Duodenal mucosa (tissue), 2 donors: Measurements from ENCODE around the gene CDKN1C.

ENCODE experiments used
- H3K27ac ChIP-seq: one replicate; pipeline ENCODE4 v1.7.0; 2013; ENCODE audit warnings: low read depth, low read length
- H3K27me3 ChIP-seq, 2 donors: one replicate each; pipeline ENCODE4 v1.7.0; 2013; ENCODE audit warnings: low read length in 2 of 2, control low read depth in 1 of 2; ENCODE audit not compliant: insufficient read depth in 2 of 2, control insufficient read depth in 1 of 2
- H3K36me3 ChIP-seq, 2 donors: one replicate each; pipeline ENCODE4 v1.7.0; 2013; ENCODE audit warnings: low read length in 2 of 2, control low read depth in 1 of 2; ENCODE audit not compliant: insufficient read depth in 2 of 2, control insufficient read depth in 1 of 2
- H3K4me1 ChIP-seq, 2 donors: one replicate each; pipeline ENCODE4 v1.7.0; 2013; ENCODE audit warnings: low read length in 2 of 2, control low read depth in 1 of 2; ENCODE audit not compliant: insufficient read depth in 2 of 2, control insufficient read depth in 1 of 2
- H3K4me3 ChIP-seq, 2 donors: one replicate each; pipeline ENCODE4 v1.7.0; 2013; ENCODE audit warnings: low read length in 2 of 2, low read depth in 1 of 2
- H3K9ac ChIP-seq, 2 donors: one replicate each; pipeline ENCODE4 v1.7.0; 2013; ENCODE audit warnings: low read length in 2 of 2, low read depth in 1 of 2
- H3K9me3 ChIP-seq, 2 donors: one replicate each; pipeline ENCODE4 v1.7.0; 2013; ENCODE audit warnings: low read length in 2 of 2, control low read depth in 1 of 2; ENCODE audit not compliant: control insufficient read depth in 1 of 2

The CDKN1C gene

GRCh38 chr11:2882396-2883110, 3.0 kb downstream of the CDKN1C start:
- Histone ChIP-seq H3K4me3 (peak overlapping the region in 1 of 2 donors; percentile 44), H3K36me3 (no peaks in the 10 kb centered on the region), H3K4me1 (peaks cover 0 to 10% of the 10 kb centered on the region in 2 donors), H3K27me3 (peaks cover 4 to 9% of the 10 kb centered on the region in 2 donors), H3K9me3 (no peaks in the 10 kb centered on the region), H3K27ac (no peak overlapping the region), H3K9ac (no peak overlapping the region)

GRCh38 chr11:2881981-2882375, 3.6 kb downstream of the CDKN1C start:
- Histone ChIP-seq H3K9me3 (no peaks in the 10 kb centered on the region), H3K27ac (no peak overlapping the region), H3K36me3 (no peaks in the 10 kb centered on the region), H3K9ac (no peak overlapping the region), H3K4me3 (no peak overlapping the region), H3K27me3 (peaks cover 4 to 9% of the 10 kb centered on the region in 2 donors), H3K4me1 (peaks cover 0 to 10% of the 10 kb centered on the region in 2 donors)

DNA sequence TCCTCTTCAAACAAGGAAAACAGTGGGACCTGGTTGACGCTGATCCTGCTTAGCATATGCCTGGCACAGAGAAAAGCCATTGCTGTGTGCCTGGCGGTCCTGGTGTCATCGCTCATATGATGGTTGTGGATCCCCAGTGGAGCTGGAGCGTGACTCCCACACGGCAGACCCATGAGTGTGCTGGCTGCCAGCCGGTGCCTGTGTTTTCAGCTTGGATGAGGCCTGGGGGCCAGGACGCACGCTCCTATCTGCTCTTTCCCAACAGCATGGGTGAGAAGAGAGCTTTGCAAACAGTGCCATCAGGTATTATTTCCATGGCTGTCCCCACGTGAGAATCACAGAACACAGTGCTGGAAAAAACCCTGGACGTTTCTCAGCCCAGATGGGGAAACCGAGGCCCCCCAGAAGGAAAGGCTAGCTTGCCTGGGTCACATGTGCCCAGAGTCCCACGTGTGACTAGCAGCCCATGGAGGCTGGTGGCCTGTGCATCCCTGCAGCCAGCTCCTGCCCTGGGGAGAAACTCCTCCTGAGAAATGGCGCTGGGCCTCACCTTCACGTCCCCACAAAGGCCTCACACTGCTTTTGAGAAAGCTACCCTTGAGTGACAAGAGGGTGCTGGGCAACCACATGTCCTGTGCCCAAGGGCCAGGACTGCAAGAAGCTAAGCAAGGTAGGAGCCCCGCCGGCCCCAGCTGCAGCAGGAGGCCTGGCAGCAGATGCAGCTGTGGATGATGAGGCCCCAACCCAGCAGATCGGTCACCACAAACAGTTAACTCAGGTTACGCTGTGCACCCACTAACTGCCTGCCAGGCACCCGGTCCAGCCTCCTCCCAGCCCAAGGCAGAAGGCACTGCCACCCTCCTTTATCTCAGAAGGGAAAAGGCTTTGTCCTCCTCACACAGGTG, 4.2 kb downstream of the CDKN1C start:
- peaks cover 0 to 8% of the 10 kb centered on the region in 2 donors for H3K4me1 ChIP-seq
- no peak overlapping the region for H3K9ac ChIP-seq

GRCh38 chr11:2880646-2881045, 4.9 kb downstream of the CDKN1C start:
- Histone ChIP-seq H3K27me3 (peaks cover 4 to 9% of the 10 kb centered on the region in 2 donors), H3K4me3 (no peak overlapping the region), H3K9ac (no peak overlapping the region), H3K36me3 (no peaks in the 10 kb centered on the region), H3K4me1 (peaks cover 0 to 7% of the 10 kb centered on the region in 2 donors), H3K27ac (no peak overlapping the region), H3K9me3 (no peaks in the 10 kb centered on the region)

More for the DNA sequence above, 4.2 kb downstream of the CDKN1C start:
- H3K27me3 ChIP-seq: peaks cover 4 to 9% of the 10 kb centered on the region in 2 donors
- H3K27ac ChIP-seq: no peak overlapping the region
- H3K9me3 ChIP-seq: no peaks in the 10 kb centered on the region
- no peak overlapping the region for H3K4me3 ChIP-seq
- H3K36me3 ChIP-seq: no peaks in the 10 kb centered on the region

GRCh38 chr11:2878782-2879181, 6.8 kb downstream of the CDKN1C start:
- Histone ChIP-seq H3K27ac (no peak overlapping the region), H3K4me3 (no peak overlapping the region), H3K4me1 (peaks cover 0 to 2% of the 10 kb centered on the region in 2 donors), H3K36me3 (no peaks in the 10 kb centered on the region), H3K9me3 (no peaks in the 10 kb centered on the region), H3K9ac (no peak overlapping the region), H3K27me3 (peaks cover 4 to 9% of the 10 kb centered on the region in 2 donors)

DNA sequence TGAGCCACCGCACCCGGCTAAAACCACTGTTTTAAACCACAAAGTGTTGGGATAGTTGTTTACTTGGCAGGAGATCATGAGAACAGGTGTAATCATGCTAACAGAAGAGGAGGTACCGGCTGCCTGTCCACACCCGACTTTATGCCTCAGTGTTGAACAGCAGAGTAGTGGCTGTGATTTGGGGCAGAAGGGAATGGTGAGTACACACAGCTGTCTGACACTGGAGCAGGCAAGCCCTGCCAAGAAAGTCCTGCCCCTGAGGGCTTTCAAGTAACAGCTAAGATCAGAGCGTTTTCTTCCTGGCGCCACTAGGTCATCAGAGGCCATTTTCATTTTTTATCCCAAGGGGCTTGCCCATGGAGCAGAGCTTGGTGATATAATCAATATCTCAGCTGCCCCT, 8.1 kb downstream of the CDKN1C start:
- H3K9ac ChIP-seq: no peak overlapping the region
- H3K4me1 ChIP-seq: no peaks in the 10 kb centered on the region
- H3K27me3 ChIP-seq: peaks cover 0 to 4% of the 10 kb centered on the region in 2 donors
- H3K4me3 ChIP-seq: no peak overlapping the region
- no peak overlapping the region for H3K27ac ChIP-seq
- H3K9me3 ChIP-seq: no peaks in the 10 kb centered on the region
- no peaks in the 10 kb centered on the region for H3K36me3 ChIP-seq

- no peak overlapping the region for H3K9ac ChIP-seq
Measured at GRCh38 chr11:2874963-2875362, 10.6 kb downstream of the CDKN1C start.

DNA sequence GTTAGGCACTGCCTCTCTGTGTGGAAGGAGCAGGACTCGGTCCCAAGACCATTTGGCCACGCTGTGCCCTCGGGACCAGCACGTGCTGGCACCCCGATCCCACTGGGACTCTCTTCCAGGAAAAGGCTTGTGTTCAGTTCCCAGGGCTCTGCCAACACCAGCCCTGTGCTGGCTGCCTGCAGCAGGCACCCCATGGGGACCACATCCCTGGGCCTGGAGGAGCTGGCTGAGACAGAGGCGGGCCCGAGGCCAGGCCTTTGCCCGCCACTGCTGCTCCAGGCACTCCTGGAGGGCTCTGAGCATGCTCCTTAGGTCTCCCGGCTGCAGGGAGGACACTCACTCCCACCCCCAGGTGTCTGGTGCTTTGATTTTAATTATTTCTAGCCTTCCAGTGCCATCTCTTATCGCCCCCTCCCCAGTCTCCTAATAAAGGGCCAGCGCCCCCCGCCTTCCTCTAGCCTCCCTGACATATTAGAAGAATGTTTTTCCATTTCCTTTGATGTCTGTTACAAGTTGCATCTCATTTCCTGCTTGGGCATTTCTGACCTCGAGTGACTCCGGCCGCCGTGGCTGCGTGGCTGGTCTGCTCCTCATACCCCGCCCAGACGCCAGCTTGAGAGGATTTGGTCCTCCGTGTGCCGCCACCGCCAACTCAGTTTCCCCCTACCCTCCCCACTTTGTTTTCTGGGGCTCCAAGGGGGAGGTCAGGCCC, 14.4 kb downstream of the CDKN1C start:
- Histone ChIP-seq H3K36me3 (no peaks in the 10 kb centered on the region), H3K27ac (no peak overlapping the region), H3K4me1 (no peaks in the 10 kb centered on the region), H3K27me3 (peaks cover 13 to 18% of the 10 kb centered on the region in 2 donors), H3K4me3 (no peak overlapping the region), H3K9ac (no peak overlapping the region), H3K9me3 (no peaks in the 10 kb centered on the region)

More at GRCh38 chr11:2874963-2875362, 10.6 kb downstream of the CDKN1C start:
- peaks cover 12 to 14% of the 10 kb centered on the region in 2 donors for H3K27me3 ChIP-seq
- H3K4me3 ChIP-seq: no peak overlapping the region
- no peak overlapping the region for H3K27ac ChIP-seq
- no peaks in the 10 kb centered on the region for H3K4me1 ChIP-seq
- H3K9me3 ChIP-seq: no peaks in the 10 kb centered on the region
- no peaks in the 10 kb centered on the region for H3K36me3 ChIP-seq

DNA sequence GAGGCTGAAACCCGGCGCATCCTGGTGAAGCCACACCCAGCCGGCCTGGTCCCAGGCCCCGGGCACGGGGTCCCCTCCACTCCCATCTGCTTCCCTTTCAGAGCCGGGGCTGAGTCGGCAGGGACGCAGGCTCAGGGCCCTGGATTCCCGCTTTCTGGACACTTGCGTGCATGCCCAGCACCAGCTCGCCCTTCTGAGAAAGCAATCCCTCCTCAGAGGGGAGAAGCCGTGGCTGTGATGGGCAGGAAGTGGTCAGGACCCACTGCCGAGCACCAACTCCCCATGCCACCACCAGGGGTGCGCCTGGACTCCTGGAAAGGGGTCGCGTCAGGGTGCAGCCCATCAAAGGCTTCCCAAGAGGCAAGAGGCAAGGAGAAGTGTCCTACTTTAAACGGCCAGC, 15.1 kb downstream of the CDKN1C start:
- H3K27me3 ChIP-seq: peaks cover 13 to 18% of the 10 kb centered on the region in 2 donors
- no peak overlapping the region for H3K9ac ChIP-seq

More for the DNA sequence above, 15.1 kb downstream of the CDKN1C start:
- Histone ChIP-seq H3K9me3 (no peaks in the 10 kb centered on the region), H3K4me1 (no peaks in the 10 kb centered on the region), H3K27ac (no peak overlapping the region), H3K4me3 (no peak overlapping the region), H3K36me3 (no peaks in the 10 kb centered on the region)
